CD14-positive monocyte (primary cell): ENCODE results near the gene HECTD1. TPM values are rescaled to one million over a fixed set of nuclear protein-coding genes. Genes with fewer than 3 reads are reported as not detected.

Experiments used
- DNase-seq, 3 donors: peaks; one replicate each; pipeline ENCODE4 v3.0.0-alpha.2; 2011 to 2022
- H2AFZ ChIP-seq: 2 replicates; pipeline ENCODE4 v1.6.0; 2012; ENCODE audit warnings: mild to moderate bottlenecking, low read depth, low read length, inconsistent platforms; ENCODE audit not compliant: insufficient read depth, poor library complexity, severe bottlenecking
- H3K27ac ChIP-seq, 2 donors: 1 replicate in 1 of 2; 2 replicates in 1 of 2; pipeline ENCODE4 v1.5.1; 2012 to 2013; ENCODE audit warnings: low read length in 2 of 2, control low read depth in 1 of 2, inconsistent platforms in 1 of 2, low read depth in 1 of 2, mild to moderate bottlenecking in 1 of 2
- H3K27me3 ChIP-seq, 2 donors: one replicate each; pipeline versions ENCODE4 v1.6.0 to v1.6.1; 2011 to 2013; ENCODE audit warnings: low read length in 2 of 2; ENCODE audit not compliant: control insufficient read depth in 2 of 2, insufficient read depth in 2 of 2
- H3K36me3 ChIP-seq, 2 donors: replicated peaks in 1 of 2; 1 replicate in 1 of 2; 2 replicates in 1 of 2; pipeline versions ENCODE4 v1.5.1 to v1.6.1; 2012 to 2013; ENCODE audit warnings: low read length in 2 of 2, control low read depth in 1 of 2, inconsistent platforms in 1 of 2, mild to moderate bottlenecking in 1 of 2; ENCODE audit not compliant: insufficient read depth in 2 of 2, control insufficient read depth in 1 of 2
- H3K4me1 ChIP-seq, 2 donors: 1 replicate in 1 of 2; 2 replicates in 1 of 2; pipeline versions ENCODE4 v1.5.1 to v1.6.1; 2012 to 2013; ENCODE audit warnings: low read length in 2 of 2, control low read depth in 1 of 2, inconsistent platforms in 1 of 2, mild to moderate bottlenecking in 1 of 2, moderate library complexity in 1 of 2; ENCODE audit not compliant: insufficient read depth in 2 of 2, control insufficient read depth in 1 of 2
- H3K4me2 ChIP-seq: replicated peaks from 2 replicates; pipeline ENCODE3; 2012; ENCODE audit warnings: low read length, moderate library complexity, mild to moderate bottlenecking; ENCODE audit not compliant: poor library complexity, severe bottlenecking; ENCODE audit errors: extremely low read depth
- H3K4me3 ChIP-seq, 3 experiments: fragments of 200-600 bp in 1 of 3; sonication (generic) in 1 of 3; replicated peaks in 1 of 3; 1 replicate in 2 of 3; 2 replicates in 1 of 3; pipeline ENCODE4 v1.5.1; 2011 to 2013; ENCODE audit warnings: low read length in 3 of 3, mild to moderate bottlenecking in 3 of 3, control low read depth in 2 of 3, low read depth in 2 of 3, inconsistent platforms in 1 of 3, moderate library complexity in 1 of 3
- H3K79me2 ChIP-seq: 2 replicates; pipeline ENCODE4 v1.6.0; 2012; ENCODE audit warnings: mild to moderate bottlenecking, control low read depth, inconsistent platforms, low read length, moderate library complexity; ENCODE audit not compliant: insufficient read depth
- H3K9ac ChIP-seq: 2 replicates; pipeline ENCODE4 v1.6.0; 2017; ENCODE audit warnings: low read length, mild to moderate bottlenecking; ENCODE audit not compliant: insufficient read depth, poor library complexity, severe bottlenecking
- H3K9me3 ChIP-seq, 2 donors: replicated peaks in 1 of 2; 1 replicate in 1 of 2; 2 replicates in 1 of 2; pipeline versions ENCODE4 v1.5.1 to v1.6.1; 2012 to 2013; ENCODE audit warnings: low read length in 2 of 2, control low read depth in 1 of 2; ENCODE audit not compliant: control insufficient read depth in 1 of 2, insufficient read depth in 1 of 2
- H4K20me1 ChIP-seq: 2 replicates; pipeline ENCODE4 v1.6.0; 2012; ENCODE audit warnings: mild to moderate bottlenecking, low read length, control low read depth, moderate library complexity; ENCODE audit not compliant: insufficient read depth
- H3K27ac Mint-ChIP-seq, 7 donors: one replicate each; pipeline ENCODE4 v1.8.0; 2020; ENCODE audit warnings: mild to moderate bottlenecking in 7 of 7, mixed read lengths in 7 of 7, moderate library complexity in 6 of 7, inconsistent platforms in 2 of 7
- H3K27me3 Mint-ChIP-seq, 3 donors: one replicate each; pipeline ENCODE4 v1.8.0; 2021 to 2022; ENCODE audit warnings: low read depth in 3 of 3, mild to moderate bottlenecking in 3 of 3, mixed read lengths in 3 of 3, moderate library complexity in 3 of 3, inconsistent platforms in 1 of 3
- H3K36me3 Mint-ChIP-seq, 2 donors: one replicate each; pipeline ENCODE4 v1.8.0; 2020; ENCODE audit warnings: mixed read lengths in 2 of 2, inconsistent platforms in 1 of 2, mild to moderate bottlenecking in 1 of 2
- H3K4me1 Mint-ChIP-seq: one replicate; pipeline ENCODE4 v1.8.0; 2020; ENCODE audit warnings: mild to moderate bottlenecking, mixed read lengths
- H3K4me3 Mint-ChIP-seq, 2 donors: one replicate each; pipeline ENCODE4 v1.8.0; 2020; ENCODE audit warnings: mild to moderate bottlenecking in 2 of 2, mixed read lengths in 2 of 2, moderate library complexity in 1 of 2
- H3K9me3 Mint-ChIP-seq, 7 donors: one replicate each; pipeline ENCODE4 v1.8.0; 2020 to 2022; ENCODE audit warnings: mixed read lengths in 7 of 7, mild to moderate bottlenecking in 6 of 7, moderate library complexity in 6 of 7, inconsistent platforms in 2 of 7
- WGBS: methylation state at CpG from one replicate; pipeline ENCODE4 v1.1.5; 2013; ENCODE audit warnings: missing lambda C conversion rate; ENCODE audit not compliant: insufficient coverage; 5-methylcytosine and 5-hydroxymethylcytosine counted together
- intact Hi-C, 2 donors: fragments of 100-400 bp; cut with micrococcal nuclease; formaldehyde crosslinking; loops; one replicate each; pipeline versions ENCODE4 v1.15.0 to v1.15.1; 2023
- polyA plus RNA-seq, 3 donors: library from polyadenylated mRNA; depleted of rRNA in 1 of 3; unstranded in 2 of 3; stranded (reverse) in 1 of 3; fragments of 300-500 nt in 2 of 3; fragments of >200 nt in 1 of 3; fragmentation: Illumina TruSeq in 2 of 3; gene quantifications; 1 replicate in 2 of 3; 2 replicates in 1 of 3; pipeline ENCODE4 v1.2.3, GENCODE V29; 2012 to 2021
- TF ChIP-seq, protein P1 (sequence below): fragments of 200-600 bp; IDR thresholded peaks from one replicate; pipeline ENCODE4 v1.8.0; 2022; ENCODE audit warnings: antibody characterized with exemption, mild to moderate bottlenecking

The HECTD1 gene
- polyA plus RNA-seq, 3 donors, result 12.7 to 55.9 (median 21.5) TPM

DNA sequence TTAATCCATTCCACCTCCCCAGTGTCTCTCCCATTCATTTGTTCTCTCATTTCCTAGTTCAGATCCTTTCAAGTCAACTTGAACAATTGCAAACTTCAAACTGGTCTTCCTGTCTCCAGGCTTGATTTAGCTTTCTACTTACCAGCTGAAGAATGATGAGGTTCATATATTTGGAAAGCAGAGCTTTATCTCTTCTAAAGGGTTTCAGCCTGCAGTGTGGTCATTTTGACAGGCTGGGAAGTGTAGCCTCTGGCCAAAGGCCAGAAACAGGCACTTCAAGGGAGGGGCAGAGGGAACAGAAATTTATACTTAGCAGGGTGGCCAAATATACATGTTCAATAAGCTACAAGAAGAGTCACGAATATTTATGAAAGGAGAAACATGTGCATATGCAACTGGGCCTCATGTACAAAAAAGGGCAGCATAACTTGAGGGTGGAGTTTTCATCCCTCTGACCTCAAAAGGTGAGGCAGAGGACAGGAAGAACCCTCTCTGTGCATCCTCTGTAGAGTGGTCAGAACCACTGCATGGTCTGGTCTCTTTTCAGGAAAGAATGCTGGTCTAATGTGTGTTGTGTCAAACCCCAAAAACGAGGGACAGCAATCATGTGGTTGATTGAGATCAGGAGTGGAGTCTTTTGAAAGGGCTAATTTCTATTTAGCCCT, 34.0 kb upstream of the HECTD1 start:
- Mint-ChIP-seq H3K27me3 (peaks cover 0 to 2% (median 1%) of the 10 kb centered on the region in 3 donors), H3K36me3 (no peaks in the 10 kb centered on the region), H3K27ac (no peak overlapping the region), H3K4me1 (peaks cover 24% of the 10 kb centered on the region), H3K9me3 (peaks cover 0 to 3% (median 0%) of the 10 kb centered on the region in 7 donors), H3K4me3 (no peak overlapping the region)
- DNase-seq, result no peak
- Histone ChIP-seq H3K9ac (no peak overlapping the region), H4K20me1 (no peaks in the 10 kb centered on the region), H3K36me3 (no peaks in the 10 kb centered on the region), H3K4me1 (peaks cover 5 to 6% of the 10 kb centered on the region in 2 donors), H3K4me3 (no peak overlapping the region), H3K79me2 (no peaks in the 10 kb centered on the region), H3K9me3 (no peaks in the 10 kb centered on the region), H3K4me2 (no peak overlapping the region), H3K27ac (no peak overlapping the region), H3K27me3 (no peaks in the 10 kb centered on the region), H2AFZ (no peak overlapping the region)
- 44% methylated on average over 1 of the region's 2 CpGs for WGBS
- TF ChIP-seq, protein P1, sequence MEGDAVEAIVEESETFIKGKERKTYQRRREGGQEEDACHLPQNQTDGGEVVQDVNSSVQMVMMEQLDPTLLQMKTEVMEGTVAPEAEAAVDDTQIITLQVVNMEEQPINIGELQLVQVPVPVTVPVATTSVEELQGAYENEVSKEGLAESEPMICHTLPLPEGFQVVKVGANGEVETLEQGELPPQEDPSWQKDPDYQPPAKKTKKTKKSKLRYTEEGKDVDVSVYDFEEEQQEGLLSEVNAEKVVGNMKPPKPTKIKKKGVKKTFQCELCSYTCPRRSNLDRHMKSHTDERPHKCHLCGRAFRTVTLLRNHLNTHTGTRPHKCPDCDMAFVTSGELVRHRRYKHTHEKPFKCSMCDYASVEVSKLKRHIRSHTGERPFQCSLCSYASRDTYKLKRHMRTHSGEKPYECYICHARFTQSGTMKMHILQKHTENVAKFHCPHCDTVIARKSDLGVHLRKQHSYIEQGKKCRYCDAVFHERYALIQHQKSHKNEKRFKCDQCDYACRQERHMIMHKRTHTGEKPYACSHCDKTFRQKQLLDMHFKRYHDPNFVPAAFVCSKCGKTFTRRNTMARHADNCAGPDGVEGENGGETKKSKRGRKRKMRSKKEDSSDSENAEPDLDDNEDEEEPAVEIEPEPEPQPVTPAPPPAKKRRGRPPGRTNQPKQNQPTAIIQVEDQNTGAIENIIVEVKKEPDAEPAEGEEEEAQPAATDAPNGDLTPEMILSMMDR, result no peak
- intact Hi-C loops, result no loop called here

DNA sequence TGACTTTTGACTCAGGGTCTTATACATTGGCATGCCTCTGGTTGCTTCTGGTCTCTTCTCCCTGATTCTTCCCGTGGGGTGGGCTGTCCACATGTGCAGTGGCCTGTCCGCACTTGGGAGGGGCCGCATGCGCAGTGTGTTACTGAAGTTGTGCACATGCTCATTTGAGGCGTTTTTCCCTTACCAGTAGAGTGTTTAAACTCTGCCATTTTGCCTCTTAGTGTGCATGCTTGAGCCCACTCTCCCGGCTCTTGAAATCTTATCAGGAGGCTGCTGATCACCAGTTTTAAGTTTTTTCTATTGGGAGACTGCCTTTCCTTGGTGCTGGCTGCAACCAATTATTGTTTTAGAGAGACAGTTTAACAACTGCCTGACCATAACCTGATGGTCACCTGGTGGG, 32.1 kb upstream of the HECTD1 start:
- 100% methylated on average over 3 of the region's 6 CpGs for WGBS
- DNase-seq, result no peak
- Histone ChIP-seq H4K20me1 (no peaks in the 10 kb centered on the region), H2AFZ (no peak overlapping the region), H3K9me3 (no peaks in the 10 kb centered on the region), H3K4me3 (no peak overlapping the region), H3K4me1 (peaks cover 5 to 6% of the 10 kb centered on the region in 2 donors), H3K9ac (no peak overlapping the region), H3K79me2 (no peaks in the 10 kb centered on the region), H3K27ac (no peak overlapping the region), H3K27me3 (no peaks in the 10 kb centered on the region), H3K4me2 (no peak overlapping the region), H3K36me3 (no peaks in the 10 kb centered on the region)
- Mint-ChIP-seq H3K27me3 (peaks cover 0 to 1% (median 0%) of the 10 kb centered on the region in 3 donors), H3K4me3 (no peak overlapping the region), H3K27ac (peak overlapping the region in 1 of 7 donors; percentile 38), H3K9me3 (peaks cover 0 to 3% (median 0%) of the 10 kb centered on the region in 7 donors), H3K36me3 (no peaks in the 10 kb centered on the region), H3K4me1 (peaks cover 24% of the 10 kb centered on the region)
- TF ChIP-seq, protein P1, result no peak
- intact Hi-C loops, result no loop called here
